HL-60 (cell line): ENCODE data around the gene IL1RAPL2.

Experiments used
- CTCF ChIP-seq: IDR thresholded peaks from one replicate; pipeline ENCODE4 v1.5.1; 2011; ENCODE audit warnings: low read length, control low read depth, inconsistent platforms; ENCODE audit not compliant: insufficient read depth
- SPI1 ChIP-seq: IDR thresholded peaks from 2 replicates; pipeline ENCODE4 v1.6.1; 2012; ENCODE audit warnings: low read depth, mild to moderate bottlenecking, borderline replicate concordance

- TF ChIP-seq CTCF: no peak
- TF ChIP-seq SPI1: no peak
Observed at GRCh38 chrX:105706041-105706440, 1140.0 kb downstream of the IL1RAPL2 start.
